HG03196 (cell line): ENCODE data around the gene MTG1.

Experiments
- ATAC-seq: cut with Tn5 transposase; IDR thresholded peaks from one replicate; pipeline ENCODE4 v1.9.1; 2021; ENCODE audit not compliant: unreplicated experiment

Gene MTG1

GRCh38 chr10:133394064-133394663, at the start of gene MTG1:
TSS of gene MTG1 (plus strand) at chr10:133394157. CDS start at chr10:133394221, 64 bp downstream.
- peak; percentile 58 for ATAC-seq

GRCh38 chr10:133344236-133344635, 49.7 kb upstream of the MTG1 start:
- no peak for ATAC-seq

- no peak for ATAC-seq
These were observed 47.5 kb upstream of the MTG1 start for GRCh38 chr10:133346413-133346812.

GRCh38 chr10:133347710-133348517, 46.0 kb upstream of the MTG1 start:
- ATAC-seq = no peak

- no peak for ATAC-seq
These were observed 44.8 kb upstream of the MTG1 start for GRCh38 chr10:133349160-133349568.

DNA sequence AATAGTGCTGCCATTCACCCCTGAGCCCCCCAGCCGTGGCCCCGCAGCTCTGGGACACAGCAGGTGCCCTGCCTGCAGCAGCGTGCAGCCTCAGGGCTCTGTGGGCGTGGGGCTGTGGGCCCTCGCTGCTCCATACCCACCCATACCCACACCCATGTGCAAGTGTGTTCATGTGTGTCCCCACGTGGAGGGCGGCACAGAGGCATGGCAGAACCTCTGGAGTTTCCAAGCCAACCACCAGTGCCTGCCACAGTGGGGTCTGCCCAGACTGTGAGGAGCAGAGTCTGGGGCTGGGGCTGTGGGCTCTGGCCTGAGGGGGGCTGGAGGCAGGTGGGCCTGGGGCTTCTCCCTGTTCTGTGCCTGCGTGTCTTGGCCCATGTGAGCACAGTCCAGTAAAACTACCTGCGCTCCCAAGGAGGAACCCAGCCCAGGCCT, 44.4 kb upstream of the MTG1 start:
- ATAC-seq = no peak

GRCh38 chr10:133350283-133350949, 43.5 kb upstream of the MTG1 start:
- ATAC-seq = no peak

DNA sequence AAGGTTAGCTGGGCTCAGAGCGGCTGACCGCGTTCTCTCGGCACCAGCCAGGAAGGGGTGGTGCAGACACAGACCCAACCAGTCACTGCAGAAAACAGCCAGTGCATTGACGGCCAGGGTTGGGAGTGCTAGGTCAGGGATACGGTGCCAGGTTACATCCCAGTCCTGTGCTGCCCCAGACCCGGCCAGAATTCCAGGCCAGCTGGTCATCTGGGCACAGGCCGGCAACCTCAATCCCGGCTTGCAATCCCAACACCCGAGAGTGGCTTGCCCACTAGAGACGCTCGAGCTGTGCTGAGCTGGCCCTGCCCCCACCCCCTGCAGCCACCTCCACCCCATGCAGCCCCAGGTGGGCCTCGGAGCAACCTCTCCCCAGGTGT, 43.0 kb upstream of the MTG1 start:
- no peak for ATAC-seq

DNA sequence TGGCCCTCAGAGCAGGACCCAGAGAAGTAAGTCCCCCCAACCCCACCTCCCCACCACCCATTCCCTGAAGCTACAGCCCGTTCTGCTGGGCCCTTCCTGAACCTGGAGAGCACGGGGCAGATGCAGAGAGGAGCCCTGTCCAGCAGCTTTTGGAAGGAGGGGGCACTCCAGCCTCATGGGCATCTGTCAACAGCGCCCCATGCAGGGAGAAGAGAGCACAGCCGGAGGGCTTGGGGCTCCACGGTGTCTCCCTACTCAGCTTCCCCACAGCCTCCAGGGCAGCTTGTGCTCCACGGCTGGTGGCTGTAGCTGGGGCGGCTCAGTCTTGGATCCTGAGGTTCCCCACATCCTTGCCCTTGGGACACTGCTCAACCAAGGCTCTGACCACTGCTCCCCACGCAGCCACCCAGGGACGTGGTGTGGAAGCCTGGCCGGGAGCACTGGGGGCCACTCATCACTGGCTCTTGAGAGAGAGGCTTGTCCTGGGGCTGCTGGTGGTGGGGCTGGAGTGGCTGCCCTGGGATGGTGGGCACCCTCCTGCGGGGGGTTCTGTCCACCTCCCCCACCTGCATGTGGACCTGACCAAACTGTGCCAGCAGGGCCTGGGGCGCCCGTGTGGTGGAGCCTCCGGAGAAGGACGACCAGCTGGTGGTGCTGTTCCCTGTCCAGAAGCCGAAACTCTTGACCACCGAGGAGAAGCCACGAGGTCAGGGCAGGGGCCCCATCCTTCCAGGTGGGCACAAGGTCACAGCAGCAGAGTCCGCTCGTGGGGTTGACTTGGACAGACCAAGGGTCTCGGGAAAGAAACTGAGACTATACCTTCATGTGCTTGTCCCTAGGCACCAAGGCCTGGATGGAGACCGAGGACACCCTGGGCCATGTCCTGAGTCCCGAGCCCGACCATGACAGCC, 42.3 kb upstream of the MTG1 start:
- ATAC-seq = no peak

- no peak for ATAC-seq
These were observed 40.6 kb upstream of the MTG1 start for GRCh38 chr10:133353202-133353959.

DNA sequence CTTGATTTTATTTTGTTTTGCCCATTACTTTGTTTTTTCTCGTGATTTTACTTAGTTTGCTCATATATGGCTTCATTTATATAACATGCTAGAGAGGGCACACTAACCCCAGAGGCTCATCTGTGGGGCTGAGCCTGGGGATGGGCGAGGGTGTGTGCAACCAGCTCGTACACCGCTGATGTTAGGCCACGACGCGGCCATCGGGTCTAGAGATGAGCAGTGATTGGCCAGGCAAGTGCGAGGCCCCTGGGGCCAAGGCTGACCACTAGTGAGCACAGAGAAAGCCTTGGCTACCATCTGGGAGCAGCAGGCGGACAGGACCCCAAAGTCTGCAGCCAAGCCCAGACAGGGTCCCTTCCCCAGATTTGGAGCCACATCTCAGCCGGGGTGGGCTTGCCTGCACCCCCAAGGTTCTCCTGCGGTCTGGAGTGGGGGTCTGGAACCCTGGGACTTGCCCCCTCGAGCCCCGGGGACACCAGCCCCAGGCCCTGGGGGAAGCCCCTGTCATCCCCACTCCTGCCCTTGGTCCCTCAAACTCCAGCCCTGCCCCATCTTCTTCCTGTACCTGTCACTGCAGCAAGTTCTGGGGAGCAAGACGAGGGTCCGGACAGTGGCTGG, 39.9 kb upstream of the MTG1 start:
- no peak for ATAC-seq

DNA sequence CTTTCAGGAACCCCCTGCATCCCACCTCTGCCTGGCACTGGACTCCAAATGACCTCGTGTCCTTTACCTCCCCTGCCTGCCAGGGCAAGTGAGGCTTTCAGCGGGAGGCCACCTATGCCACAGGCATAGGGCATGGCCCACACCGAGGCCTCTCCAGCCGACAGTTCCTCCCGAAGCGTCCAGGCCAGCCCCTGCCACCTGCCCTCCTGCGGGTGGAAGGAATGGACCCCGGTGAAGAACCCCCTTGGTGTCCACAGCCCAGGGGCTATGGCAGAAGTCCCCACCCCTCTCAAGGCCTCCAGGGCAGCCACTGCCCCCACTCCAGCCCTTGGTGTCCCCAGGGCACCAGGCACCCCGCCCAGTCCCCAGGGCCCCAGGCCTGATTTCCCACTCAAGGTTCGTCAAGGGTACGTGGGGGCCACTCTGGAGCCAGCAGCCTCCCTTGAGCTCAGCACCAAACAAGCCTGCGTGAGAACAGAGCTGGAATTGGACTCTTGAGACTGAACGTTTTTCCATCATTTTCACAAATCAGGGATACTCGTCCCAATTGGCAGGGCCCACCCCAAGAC, 39.2 kb upstream of the MTG1 start:
- ATAC-seq = no peak

DNA sequence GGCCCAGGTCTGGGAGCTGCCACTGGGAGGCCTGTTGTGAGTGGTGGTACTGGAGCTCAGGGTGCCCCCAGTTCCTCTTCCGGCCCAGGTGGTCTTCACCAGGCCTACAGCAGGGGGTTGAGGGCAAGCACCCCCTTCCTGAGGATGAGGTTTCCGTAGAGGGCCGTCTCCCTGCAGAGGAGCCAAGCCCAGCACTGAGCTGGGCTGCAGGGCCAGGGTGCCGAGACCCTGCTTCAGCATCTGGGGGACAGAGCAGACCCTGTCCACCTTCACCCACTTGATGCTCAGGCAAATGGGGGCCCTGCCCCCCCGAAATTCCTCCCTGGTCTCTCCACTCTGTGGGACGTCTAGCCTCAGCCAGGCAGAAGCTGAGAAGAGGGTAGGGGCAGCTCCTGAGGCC, 38.7 kb upstream of the MTG1 start:
- no peak for ATAC-seq

DNA sequence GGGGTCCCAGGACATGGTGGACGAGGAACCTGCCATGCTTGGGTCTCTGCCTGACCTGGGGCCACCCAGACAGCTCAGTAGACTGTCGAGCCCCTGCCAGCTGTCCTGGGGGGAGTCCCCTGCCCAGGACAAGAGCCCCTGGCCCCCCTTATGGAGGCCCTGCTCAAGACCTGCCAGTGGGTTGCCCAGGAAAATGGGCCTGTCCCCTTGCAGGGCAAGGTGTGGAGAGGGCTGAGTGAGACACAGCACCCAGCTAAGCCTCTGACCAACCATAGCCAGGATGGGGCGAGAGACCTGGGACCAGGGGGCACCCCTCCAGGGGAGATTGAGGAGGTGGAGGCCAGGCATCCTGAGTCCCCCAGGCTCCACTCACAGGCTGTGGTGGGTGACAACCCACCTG, 38.0 kb upstream of the MTG1 start:
- ATAC-seq = no peak

DNA sequence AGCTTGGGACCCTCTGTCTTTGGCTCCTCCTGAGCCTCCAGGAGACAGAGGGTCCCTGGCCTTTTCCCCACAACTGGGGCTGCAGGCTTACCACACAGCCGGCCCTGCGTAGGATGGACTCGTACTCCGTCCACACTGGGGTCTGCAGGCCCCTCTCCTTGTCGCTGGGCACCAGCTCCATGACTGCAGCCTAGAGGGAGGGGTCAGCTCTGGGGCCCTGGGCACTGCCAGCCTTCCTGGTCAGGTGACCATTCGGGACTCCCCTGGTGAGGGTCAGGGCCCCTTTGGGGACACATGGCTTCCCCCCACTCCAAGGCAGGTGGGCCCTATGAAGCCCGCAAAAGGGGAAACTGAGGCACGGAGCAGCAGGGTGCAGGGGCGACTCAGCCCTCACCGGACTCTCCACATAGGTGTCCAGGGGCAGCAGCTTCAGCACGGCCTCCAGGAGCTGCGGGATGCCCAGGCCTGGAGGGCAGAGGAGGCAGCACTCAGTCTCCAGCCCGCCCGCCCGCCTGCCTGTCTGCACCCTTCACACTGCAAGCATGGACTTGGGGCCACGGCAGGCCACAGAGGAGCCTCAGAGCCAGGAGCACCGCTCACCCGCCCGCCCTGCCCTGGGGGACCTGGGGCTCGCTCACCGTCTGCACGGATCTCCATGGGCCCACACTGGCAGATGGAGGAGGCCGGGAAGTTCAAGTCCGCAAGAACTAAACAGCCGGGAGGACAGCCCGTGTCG, 37.2 kb upstream of the MTG1 start:
- ATAC-seq = no peak

- peak; percentile 57 for ATAC-seq
These were observed 36.4 kb upstream of the MTG1 start, which contains the start of gene FUOM for GRCh38 chr10:133357285-133358161. TSS of gene FUOM (minus strand) at chr10:133358019. CDS start at chr10:133358007, 12 bp downstream.

DNA sequence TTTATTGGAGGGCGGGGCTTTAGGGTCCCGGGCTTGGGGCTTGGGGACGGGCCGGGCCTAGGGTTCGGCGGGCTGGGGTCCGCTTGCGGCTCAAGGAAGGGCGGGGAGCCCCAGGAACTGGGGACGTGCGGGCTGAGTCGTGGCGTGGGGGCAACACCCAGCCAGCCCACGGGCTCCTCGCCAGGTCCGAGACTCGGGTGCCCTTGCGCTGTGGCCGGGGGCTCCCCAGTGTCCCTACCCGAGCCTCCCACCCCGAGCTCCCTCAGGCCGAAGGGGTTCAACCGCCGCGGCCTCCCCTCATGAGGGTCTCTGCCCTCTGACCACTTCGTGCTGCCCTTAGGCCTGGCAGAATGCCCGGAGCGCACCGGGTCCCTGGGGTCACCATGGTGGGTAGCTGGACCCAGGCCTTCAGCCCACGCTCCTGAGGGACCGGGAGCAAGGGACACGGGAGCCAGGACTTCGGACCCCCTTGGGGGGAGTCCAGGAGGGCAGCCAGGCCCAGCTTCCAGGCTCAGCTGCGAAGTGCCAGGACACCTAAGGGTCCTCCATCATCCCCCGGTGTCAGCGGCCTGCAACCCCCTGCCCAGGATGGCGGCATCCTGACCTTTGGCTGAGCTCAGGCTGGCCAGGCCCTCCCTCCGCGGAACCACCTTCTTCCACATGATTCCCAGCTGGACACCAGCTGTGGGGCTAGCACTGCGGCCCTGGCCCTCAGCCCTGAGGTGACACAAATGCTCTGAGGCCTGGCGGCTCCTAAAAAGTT, 35.6 kb upstream of the MTG1 start:
- no peak for ATAC-seq
